ENCODE results near the gene MVD. TPM values are rescaled to one million over a fixed set of nuclear protein-coding genes. Genes with fewer than 3 reads are reported as not detected.

MVD gene
- total and polyA plus RNA-seq, 8 donors = 24.3 to 154 (median 36.3) TPM

- Histone ChIP-seq H3K36me3 (peaks cover 0 to 100% of the 10 kb centered on the region in 2 donors), H3K27me3 (no peaks in the 10 kb centered on the region), H3K4me3 (no peak overlapping the region), H3K4me1 (no peaks in the 10 kb centered on the region), H3K27ac (no peak overlapping the region), H3K9me3 (no peaks in the 10 kb centered on the region)
- no peak for TF ChIP-seq CTCF (IDR thresholded peaks at IDR 0.05)
- intact Hi-C loops (cut with DNase I) = no loop called here
- DNase-seq (no peak), ATAC-seq (no peak)
These were observed 36.2 kb downstream of the MVD start for GRCh38 chr16:88626646-88627045.

GRCh38 chr16:88624977-88625576, 37.8 kb downstream of the MVD start:
- no peaks in the 10 kb centered on the region for H3K4me1 ChIP-seq
- intact Hi-C loops (cut with DNase I) = no loop called here
- H3K27ac ChIP-seq = no peak overlapping the region
- no peak for TF ChIP-seq CTCF (IDR thresholded peaks at IDR 0.05)
- no peak overlapping the region for H3K4me3 ChIP-seq
- peaks cover 0 to 86% of the 10 kb centered on the region in 2 donors for H3K36me3 ChIP-seq
- no peak for DNase-seq
- no peak for ATAC-seq
- no peaks in the 10 kb centered on the region for H3K27me3 ChIP-seq
- H3K9me3 ChIP-seq = no peaks in the 10 kb centered on the region

GRCh38 chr16:88624481-88624880, 38.4 kb downstream of the MVD start:
- no peaks in the 10 kb centered on the region for H3K27me3 ChIP-seq
- no peak for TF ChIP-seq CTCF (IDR thresholded peaks at IDR 0.05)
- peaks cover 0 to 2% of the 10 kb centered on the region in 2 donors for H3K4me1 ChIP-seq
- no peak overlapping the region for H3K27ac ChIP-seq
- DNase-seq = no peak
- H3K36me3 ChIP-seq = peaks cover 0 to 83% of the 10 kb centered on the region in 2 donors
- intact Hi-C loops (cut with DNase I) = no loop called here
- no peaks in the 10 kb centered on the region for H3K9me3 ChIP-seq
- no peak for ATAC-seq
- no peak overlapping the region for H3K4me3 ChIP-seq

- intact Hi-C loops (cut with DNase I) = no loop called here
- DNase-seq = no peak
These were observed 39.0 kb downstream of the MVD start for GRCh38 chr16:88623858-88624257.

GRCh38 chr16:88622866-88623265, 40.0 kb downstream of the MVD start:
- no peaks in the 10 kb centered on the region for H3K27me3 ChIP-seq
- H3K4me3 ChIP-seq = no peak overlapping the region
- intact Hi-C loops (cut with DNase I) = no loop called here
- no peak for ATAC-seq
- no peak for TF ChIP-seq CTCF (IDR thresholded peaks at IDR 0.05)
- no peaks in the 10 kb centered on the region for H3K9me3 ChIP-seq
- H3K4me1 ChIP-seq = peaks cover 0 to 12% of the 10 kb centered on the region in 2 donors
- H3K36me3 ChIP-seq = peaks cover 0 to 83% of the 10 kb centered on the region in 2 donors
- DNase-seq = no peak
- H3K27ac ChIP-seq = no peak overlapping the region

More at GRCh38 chr16:88623858-88624257, 39.0 kb downstream of the MVD start:
- ATAC-seq = no peak
- no peaks in the 10 kb centered on the region for H3K27me3 ChIP-seq
- no peak for TF ChIP-seq CTCF (IDR thresholded peaks at IDR 0.05)
- H3K27ac ChIP-seq = no peak overlapping the region
- H3K9me3 ChIP-seq = no peaks in the 10 kb centered on the region
- no peak overlapping the region for H3K4me3 ChIP-seq
- H3K4me1 ChIP-seq = peaks cover 0 to 5% of the 10 kb centered on the region in 2 donors
- peaks cover 0 to 83% of the 10 kb centered on the region in 2 donors for H3K36me3 ChIP-seq

Data from left lung (tissue), 10 donors.